Natural killer cell (primary cell): ENCODE results near the gene ZNF35. TPM values are rescaled to one million over a fixed set of nuclear protein-coding genes. Genes with fewer than 3 reads are reported as not detected.
"Not testable (repeated sequence)": the region's sequence is repeated elsewhere in the genome, so short reads cannot be mapped to it uniquely, and the experiment has no call there.

Experiments used
- ATAC-seq, 3 donors: fragments of 150-1000 bp in 2 of 3; fragments of 200-7000 bp in 1 of 3; cut with Tn5 transposase; 1 replicate in 1 of 3; 2 replicates in 2 of 3; pipeline ENCODE4 v1.10.0; 2021; ENCODE audit warnings: mild to moderate bottlenecking in 2 of 3, moderate library complexity in 2 of 3
- DNase-seq, 2 donors: peaks; one replicate each; pipeline versions ENCODE4 v3.0.0 to v3.0.0-alpha.2; 2013 to 2021; ENCODE audit warnings: mixed read lengths in 1 of 2
- H3K27ac ChIP-seq: one replicate; pipeline ENCODE4 v1.5.1; 2013; ENCODE audit warnings: mild to moderate bottlenecking, low read length
- H3K27me3 ChIP-seq: one replicate; pipeline ENCODE4 v1.6.1; 2013; ENCODE audit warnings: low read length; ENCODE audit not compliant: control insufficient read depth, insufficient read depth
- H3K36me3 ChIP-seq: one replicate; pipeline ENCODE4 v1.6.1; 2013; ENCODE audit warnings: low read length; ENCODE audit not compliant: control insufficient read depth, insufficient read depth
- H3K4me1 ChIP-seq: one replicate; pipeline ENCODE4 v1.6.1; 2013; ENCODE audit warnings: low read length; ENCODE audit not compliant: control insufficient read depth, insufficient read depth
- H3K4me3 ChIP-seq: one replicate; pipeline ENCODE4 v1.5.1; 2013; ENCODE audit warnings: low read length
- H3K9me3 ChIP-seq: one replicate; pipeline ENCODE4 v1.6.1; 2013; ENCODE audit warnings: low read length; ENCODE audit not compliant: control insufficient read depth, insufficient read depth
- H3K27ac Mint-ChIP-seq, 2 donors: one replicate each; pipeline ENCODE4 v1.8.0; 2022; ENCODE audit warnings: mild to moderate bottlenecking in 2 of 2, mixed read lengths in 2 of 2, moderate library complexity in 1 of 2
- H3K27me3 Mint-ChIP-seq, 2 donors: one replicate each; pipeline ENCODE4 v1.8.0; 2022; ENCODE audit warnings: low read depth in 2 of 2, mixed read lengths in 2 of 2
- H3K36me3 Mint-ChIP-seq: one replicate; pipeline ENCODE4 v1.8.0; 2022; ENCODE audit warnings: mixed read lengths
- H3K4me1 Mint-ChIP-seq, 2 donors: one replicate each; pipeline ENCODE4 v1.8.0; 2022; ENCODE audit warnings: mixed read lengths in 2 of 2
- H3K4me3 Mint-ChIP-seq: one replicate; pipeline ENCODE4 v1.8.0; 2022; ENCODE audit warnings: mild to moderate bottlenecking, moderate library complexity, mixed read lengths
- H3K9me3 Mint-ChIP-seq, 2 donors: one replicate each; pipeline ENCODE4 v1.8.0; 2022; ENCODE audit warnings: mixed read lengths in 2 of 2
- WGBS: methylation state at CpG from one replicate; pipeline ENCODE4 v1.1.7; 2013; ENCODE audit warnings: missing lambda C conversion rate; ENCODE audit not compliant: insufficient coverage; 5-methylcytosine and 5-hydroxymethylcytosine counted together
- intact Hi-C: fragments of 100-400 bp; cut with micrococcal nuclease; formaldehyde crosslinking; loops from one replicate; pipeline ENCODE4 v1.14.2; 2022
- total RNA-seq, 4 donors: library from RNA; stranded (reverse); fragments of 120-200 nt in 1 of 4; gene quantifications; one replicate each; pipeline versions ENCODE4 v1.2.3 to v1.2.4, GENCODE V29; 2013 to 2022
- TF ChIP-seq, protein P1 (sequence below): fragments of 200-600 bp; IDR thresholded peaks from one replicate; pipeline ENCODE4 v1.8.0; 2022; ENCODE audit warnings: antibody characterized with exemption

The ZNF35 gene
- total RNA-seq, 3 donors from 2014 or later (not counting 1 experiment from before 2014, with no cell fraction given): 8.6 to 14.5 (median 10.9) TPM

DNA sequence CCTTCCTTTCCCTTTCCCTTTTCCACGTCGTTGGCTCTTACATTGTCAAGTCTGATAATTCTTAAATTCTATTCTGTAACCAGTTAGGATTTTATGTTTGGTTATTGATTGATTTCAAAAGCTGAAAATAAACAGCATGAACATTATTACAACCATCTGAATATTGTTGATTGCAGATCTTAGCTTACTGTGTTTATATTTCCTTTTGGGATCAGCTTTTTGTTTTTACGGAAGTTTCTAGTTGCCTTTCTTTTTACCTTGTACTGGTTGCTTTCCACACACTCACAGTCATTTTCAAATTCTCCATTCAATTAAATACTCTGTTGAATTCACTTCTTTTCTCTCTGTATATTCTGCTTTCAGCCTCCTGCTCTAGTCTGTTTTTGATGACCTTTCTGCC, 16.6 kb downstream of the ZNF35 start:
- TF ChIP-seq, protein P1, sequence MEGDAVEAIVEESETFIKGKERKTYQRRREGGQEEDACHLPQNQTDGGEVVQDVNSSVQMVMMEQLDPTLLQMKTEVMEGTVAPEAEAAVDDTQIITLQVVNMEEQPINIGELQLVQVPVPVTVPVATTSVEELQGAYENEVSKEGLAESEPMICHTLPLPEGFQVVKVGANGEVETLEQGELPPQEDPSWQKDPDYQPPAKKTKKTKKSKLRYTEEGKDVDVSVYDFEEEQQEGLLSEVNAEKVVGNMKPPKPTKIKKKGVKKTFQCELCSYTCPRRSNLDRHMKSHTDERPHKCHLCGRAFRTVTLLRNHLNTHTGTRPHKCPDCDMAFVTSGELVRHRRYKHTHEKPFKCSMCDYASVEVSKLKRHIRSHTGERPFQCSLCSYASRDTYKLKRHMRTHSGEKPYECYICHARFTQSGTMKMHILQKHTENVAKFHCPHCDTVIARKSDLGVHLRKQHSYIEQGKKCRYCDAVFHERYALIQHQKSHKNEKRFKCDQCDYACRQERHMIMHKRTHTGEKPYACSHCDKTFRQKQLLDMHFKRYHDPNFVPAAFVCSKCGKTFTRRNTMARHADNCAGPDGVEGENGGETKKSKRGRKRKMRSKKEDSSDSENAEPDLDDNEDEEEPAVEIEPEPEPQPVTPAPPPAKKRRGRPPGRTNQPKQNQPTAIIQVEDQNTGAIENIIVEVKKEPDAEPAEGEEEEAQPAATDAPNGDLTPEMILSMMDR: no peak
- no peak overlapping the region for H3K4me3 ChIP-seq
- ATAC-seq: no peak
- H3K36me3 ChIP-seq: peaks cover 3% of the 10 kb centered on the region
- no peaks in the 10 kb centered on the region for H3K27me3 Mint-ChIP-seq
- H3K9me3 Mint-ChIP-seq: peaks cover 0 to 2% of the 10 kb centered on the region in 2 donors
- H3K27ac Mint-ChIP-seq: no peak overlapping the region
- H3K9me3 ChIP-seq: peaks cover 5% of the 10 kb centered on the region
- no peaks in the 10 kb centered on the region for H3K4me1 ChIP-seq
- peaks cover 3% of the 10 kb centered on the region for H3K36me3 Mint-ChIP-seq
- no peaks in the 10 kb centered on the region for H3K4me1 Mint-ChIP-seq
- intact Hi-C loops: no loop called here
- H3K27me3 ChIP-seq: no peaks in the 10 kb centered on the region
- WGBS: 100% methylated on average over 1 of the region's 3 CpGs
- DNase-seq: no peak
- no peak overlapping the region for H3K4me3 Mint-ChIP-seq
- H3K27ac ChIP-seq: no peak overlapping the region

DNA sequence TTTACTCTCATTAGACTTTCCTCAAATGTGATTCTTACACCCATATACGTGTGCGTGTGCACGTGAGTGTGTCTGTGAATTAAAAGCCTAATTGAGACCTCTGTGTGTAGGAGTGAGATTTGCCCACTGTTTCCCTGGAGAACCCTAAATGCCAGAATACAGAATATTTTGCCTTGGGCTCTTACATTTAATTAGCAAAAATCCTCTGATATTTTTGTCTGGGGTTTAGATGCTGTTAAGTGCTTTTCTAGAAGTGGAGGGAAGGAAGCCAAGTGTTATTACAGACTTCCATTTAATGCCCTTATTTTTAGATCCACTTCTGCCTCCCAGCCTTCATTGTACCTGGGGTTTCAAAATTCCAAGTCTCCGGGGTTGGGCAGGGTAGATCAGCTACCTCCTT, 17.8 kb downstream of the ZNF35 start:
- no peaks in the 10 kb centered on the region for H3K9me3 ChIP-seq
- 96% methylated on average over 4 of the region's 4 CpGs for whole genome bisulfite sequencing
- no peaks in the 10 kb centered on the region for H3K27me3 ChIP-seq
- Mint-ChIP-seq H3K27ac (no peak overlapping the region), H3K27me3 (no peaks in the 10 kb centered on the region), H3K9me3 (no peaks in the 10 kb centered on the region), H3K4me1 (no peaks in the 10 kb centered on the region), H3K36me3 (no peaks in the 10 kb centered on the region), H3K4me3 (no peak overlapping the region)
- ATAC-seq (no peak), DNase-seq (no peak)
- H3K4me1 ChIP-seq: no peaks in the 10 kb centered on the region
- H3K27ac ChIP-seq: no peak overlapping the region
- no peaks in the 10 kb centered on the region for H3K36me3 ChIP-seq
- intact Hi-C loops: no loop called here
- TF ChIP-seq, protein P1: no peak
- no peak overlapping the region for H3K4me3 ChIP-seq

DNA sequence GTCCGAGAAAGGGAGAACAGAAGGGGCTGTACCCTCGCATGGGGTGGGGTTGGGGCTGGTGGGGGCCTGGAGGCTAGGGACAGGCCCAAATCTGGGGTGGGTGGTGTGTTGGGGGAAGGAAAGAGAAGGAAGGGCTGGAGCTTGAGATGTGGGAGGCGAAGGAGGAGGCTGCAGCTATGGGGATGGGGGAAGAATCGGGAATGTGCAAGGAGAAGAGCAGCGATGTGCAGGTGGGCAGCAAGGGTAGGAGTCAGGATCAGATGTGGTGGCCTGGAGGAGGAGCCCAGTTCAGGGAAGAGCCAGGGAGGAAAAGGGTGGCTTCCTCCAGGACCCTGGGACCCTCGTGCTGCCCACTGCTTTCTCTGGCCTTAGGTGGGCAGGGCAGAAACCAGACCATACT, 21.2 kb downstream of the ZNF35 start:
- Histone ChIP-seq H3K36me3 (no peaks in the 10 kb centered on the region), H3K9me3 (peaks cover 3% of the 10 kb centered on the region), H3K27me3 (no peaks in the 10 kb centered on the region), H3K4me3 (no peak overlapping the region), H3K27ac (no peak overlapping the region), H3K4me1 (no peaks in the 10 kb centered on the region)
- no peaks in the 10 kb centered on the region for H3K4me1 Mint-ChIP-seq
- peaks cover 8% of the 10 kb centered on the region for H3K36me3 Mint-ChIP-seq
- ATAC-seq (no peak), DNase-seq (no peak)
- intact Hi-C loops: no loop called here
- no peak overlapping the region for H3K4me3 Mint-ChIP-seq
- H3K27me3 Mint-ChIP-seq: no peaks in the 10 kb centered on the region
- no peak overlapping the region for H3K27ac Mint-ChIP-seq
- H3K9me3 Mint-ChIP-seq: peaks cover 2 to 7% of the 10 kb centered on the region in 2 donors
- TF ChIP-seq, protein P1: no peak
- WGBS: 87% methylated on average over 6 of the region's 6 CpGs

DNA sequence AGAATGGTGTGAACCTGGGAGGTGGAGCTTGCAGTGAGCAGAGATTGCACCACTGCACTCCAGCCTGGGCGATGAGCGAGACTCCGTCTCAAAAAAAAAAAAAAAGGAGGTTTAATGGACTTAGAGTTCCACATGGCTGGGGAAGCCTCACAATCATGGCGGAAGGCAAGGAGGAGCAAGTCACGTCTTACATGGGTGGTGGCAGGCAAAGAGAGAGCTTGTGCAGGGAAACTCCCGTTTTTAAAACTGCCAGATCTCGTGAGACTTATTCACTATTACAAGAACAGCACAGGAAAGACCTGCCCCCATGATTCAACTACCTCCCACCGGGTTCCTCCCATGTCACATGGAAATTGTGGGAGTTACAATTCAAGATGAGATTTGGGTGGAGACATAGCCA, 24.9 kb downstream of the ZNF35 start:
- H3K4me1 Mint-ChIP-seq, H3K27ac ChIP-seq, H3K4me3 ChIP-seq, H3K4me3 Mint-ChIP-seq, H3K27ac Mint-ChIP-seq, H3K36me3 ChIP-seq, H3K4me1 ChIP-seq, H3K36me3 Mint-ChIP-seq, DNase-seq, H3K9me3 Mint-ChIP-seq, intact Hi-C loops, H3K27me3 Mint-ChIP-seq, H3K27me3 ChIP-seq, ATAC-seq: not testable (repeated sequence)
- whole genome bisulfite sequencing: 99% methylated on average over 6 of the region's 8 CpGs
- H3K9me3 ChIP-seq: peaks cover 10% of the 10 kb centered on the region
